Measurements from ENCODE around the gene LECT2.

Gene LECT2

GRCh38 chr5:135900276-135900675, 54.5 kb downstream of the LECT2 start:
- DNase-seq (ENCODE audit: insufficient read length, low spot score) = no peak
- no peak for TF ChIP-seq POLR2A (IDR thresholded peaks at IDR 0.05; ENCODE audit: low read depth, low read length)
- no peak for FAIRE-seq

DNA sequence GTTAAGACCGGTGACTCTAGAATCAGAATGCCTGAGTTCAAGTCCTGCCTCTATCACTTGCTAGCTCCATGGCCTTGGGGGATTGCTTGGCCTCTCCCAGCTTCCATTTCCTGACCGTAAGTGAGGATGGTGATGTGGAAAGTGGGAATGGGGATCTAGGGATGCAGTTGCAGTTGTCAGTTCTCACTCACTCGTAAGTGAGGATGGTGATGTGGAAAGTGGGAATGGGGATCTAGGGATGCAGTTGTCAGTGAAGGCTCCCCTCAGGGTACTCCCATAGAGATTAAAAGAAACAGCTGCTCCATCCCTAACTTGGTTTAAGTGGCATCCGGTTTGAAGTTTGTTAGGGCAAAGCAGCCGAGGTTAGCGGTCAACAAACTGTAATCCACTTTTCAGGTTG, 56.1 kb downstream of the LECT2 start:
- no peak for TF ChIP-seq POLR2A (IDR thresholded peaks at IDR 0.05; ENCODE audit: low read depth, low read length)
- DNase-seq (ENCODE audit: insufficient read length, low spot score) (no peak), FAIRE-seq (no peak)
